ENCODE measurements around the gene FIGNL2.

The FIGNL2 gene

DNA sequence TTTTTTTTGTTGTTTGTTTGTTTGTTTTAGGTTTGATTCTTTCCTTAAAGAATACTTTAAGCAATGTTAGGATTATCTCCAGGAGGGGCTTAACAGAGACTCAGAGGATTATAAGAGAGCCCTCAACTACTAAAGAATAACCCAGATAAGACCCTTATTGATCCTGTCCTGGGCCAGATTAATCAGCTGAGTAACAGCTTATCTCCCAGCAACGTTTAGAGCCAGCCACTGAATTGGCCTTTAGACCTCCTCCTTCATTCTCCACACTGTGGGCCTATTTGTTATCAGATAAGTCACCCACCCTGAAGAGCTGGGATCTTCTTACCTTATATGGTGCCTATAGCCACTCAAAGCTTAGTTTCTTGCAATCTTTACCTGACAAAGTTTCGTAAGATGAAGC lies 71.1 kb downstream of the FIGNL2 start:
- Histone ChIP-seq H3K36me3 (ENCODE audit: control insufficient read depth in 2 of 2, insufficient read depth in 2 of 2, low read length in 2 of 2) (no peaks in the 10 kb centered on the region), H3K27me3 (ENCODE audit: control insufficient read depth in 2 of 2, insufficient read depth in 2 of 2, low read length in 2 of 2) (no peaks in the 10 kb centered on the region), H3K9me3 (ENCODE audit: control insufficient read depth in 2 of 2, low read length in 2 of 2) (no peaks in the 10 kb centered on the region), H3K4me3 (ENCODE audit: low read length in 2 of 2) (no peak overlapping the region), H3K4me1 (ENCODE audit: control insufficient read depth in 2 of 2, insufficient read depth in 2 of 2, low read length in 2 of 2) (no peaks in the 10 kb centered on the region), H3K9ac (ENCODE audit: low read depth in 1 of 2, low read length in 2 of 2) (no peak overlapping the region), H3K27ac (ENCODE audit: low read depth in 2 of 2, low read length in 2 of 2) (no peak overlapping the region)

DNA sequence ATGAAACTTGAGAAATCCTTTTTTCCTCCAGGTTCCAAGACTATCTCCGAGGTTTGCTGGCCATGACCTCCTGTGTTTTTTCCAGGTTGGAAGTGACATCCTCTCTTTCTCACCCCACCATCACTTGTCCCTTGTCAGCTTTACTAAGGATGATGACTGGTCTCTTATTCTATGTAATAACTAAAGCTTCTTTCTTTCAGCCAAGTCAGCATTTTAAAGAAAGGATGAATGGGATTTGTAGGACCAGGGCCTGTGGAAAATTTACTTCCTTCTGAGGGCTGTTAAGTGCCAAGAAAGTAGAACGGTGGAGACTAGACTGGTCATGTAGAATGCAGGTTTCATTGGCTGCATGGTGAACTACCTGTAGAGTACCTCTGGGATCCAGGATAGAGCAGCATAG lies 73.6 kb downstream of the FIGNL2 start:
- Histone ChIP-seq H3K27me3 (ENCODE audit: control insufficient read depth in 2 of 2, insufficient read depth in 2 of 2, low read length in 2 of 2) (no peaks in the 10 kb centered on the region), H3K4me3 (ENCODE audit: low read length in 2 of 2) (no peak overlapping the region), H3K36me3 (ENCODE audit: control insufficient read depth in 2 of 2, insufficient read depth in 2 of 2, low read length in 2 of 2) (no peaks in the 10 kb centered on the region), H3K9me3 (ENCODE audit: control insufficient read depth in 2 of 2, low read length in 2 of 2) (no peaks in the 10 kb centered on the region), H3K9ac (ENCODE audit: low read depth in 1 of 2, low read length in 2 of 2) (no peak overlapping the region), H3K4me1 (ENCODE audit: control insufficient read depth in 2 of 2, insufficient read depth in 2 of 2, low read length in 2 of 2) (no peaks in the 10 kb centered on the region), H3K27ac (ENCODE audit: low read depth in 2 of 2, low read length in 2 of 2) (no peak overlapping the region)

DNA sequence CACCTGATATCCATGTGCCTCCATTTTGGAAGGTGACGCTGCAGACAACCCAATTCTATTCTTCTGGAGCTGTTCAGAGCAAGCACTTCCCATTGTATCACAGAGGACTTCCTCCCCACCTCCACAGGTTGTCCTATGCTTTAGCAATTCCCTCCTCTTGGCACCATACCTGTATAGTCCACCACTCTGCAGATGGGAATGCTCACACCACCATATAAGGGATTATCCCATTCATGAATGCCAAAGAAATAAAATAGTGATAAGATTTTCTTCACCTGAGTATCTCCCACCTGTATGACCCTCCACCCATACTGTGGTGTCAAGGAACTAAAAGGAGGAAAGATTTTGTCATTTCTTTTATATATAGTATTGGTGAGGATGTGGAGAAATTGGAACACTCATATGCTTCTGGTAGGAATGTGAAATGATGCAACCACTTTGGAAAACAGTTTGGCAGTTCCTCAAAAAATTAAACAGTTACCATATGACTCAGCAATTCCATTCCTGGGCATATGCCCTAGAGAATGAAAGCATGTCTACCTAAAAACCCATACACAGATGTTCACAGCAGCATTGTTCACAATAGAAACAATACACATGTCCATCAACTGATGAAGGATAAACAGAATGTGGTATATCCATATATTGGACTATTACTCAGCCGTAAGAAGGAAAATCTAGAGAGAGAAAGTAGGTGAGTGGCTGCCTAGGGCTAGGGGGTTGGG lies 75.2 kb downstream of the FIGNL2 start:
- Histone ChIP-seq H3K9me3 (ENCODE audit: control insufficient read depth in 2 of 2, low read length in 2 of 2) (no peaks in the 10 kb centered on the region), H3K27ac (ENCODE audit: low read depth in 2 of 2, low read length in 2 of 2) (no peak overlapping the region), H3K9ac (ENCODE audit: low read depth in 1 of 2, low read length in 2 of 2) (no peak overlapping the region), H3K4me1 (ENCODE audit: control insufficient read depth in 2 of 2, insufficient read depth in 2 of 2, low read length in 2 of 2) (no peaks in the 10 kb centered on the region), H3K4me3 (ENCODE audit: low read length in 2 of 2) (no peak overlapping the region), H3K27me3 (ENCODE audit: control insufficient read depth in 2 of 2, insufficient read depth in 2 of 2, low read length in 2 of 2) (no peaks in the 10 kb centered on the region), H3K36me3 (ENCODE audit: control insufficient read depth in 2 of 2, insufficient read depth in 2 of 2, low read length in 2 of 2) (peaks cover 0 to 2% of the 10 kb centered on the region in 2 donors)

DNA sequence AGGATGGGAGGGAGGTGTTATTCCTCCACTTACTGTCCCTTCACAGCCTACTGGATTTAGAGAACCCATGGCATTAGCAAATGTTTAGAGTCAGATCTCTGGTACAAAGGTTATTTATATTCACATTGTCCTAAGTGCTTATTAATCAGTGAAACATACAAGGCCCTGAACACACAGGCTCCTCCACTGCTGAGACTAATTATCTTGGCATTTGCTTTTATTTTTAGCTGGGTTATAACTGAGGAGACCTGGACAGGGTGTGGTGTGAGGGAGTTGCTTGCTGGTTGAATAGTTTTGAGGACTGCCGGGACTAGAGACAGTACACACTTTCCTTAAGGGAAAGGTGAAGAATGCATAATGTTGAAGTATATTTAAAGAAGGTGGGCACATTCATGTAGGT lies 77.5 kb downstream of the FIGNL2 start:
- Histone ChIP-seq H3K27me3 (ENCODE audit: control insufficient read depth in 2 of 2, insufficient read depth in 2 of 2, low read length in 2 of 2) (no peaks in the 10 kb centered on the region), H3K36me3 (ENCODE audit: control insufficient read depth in 2 of 2, insufficient read depth in 2 of 2, low read length in 2 of 2) (peaks cover 0 to 2% of the 10 kb centered on the region in 2 donors), H3K9me3 (ENCODE audit: control insufficient read depth in 2 of 2, low read length in 2 of 2) (no peaks in the 10 kb centered on the region), H3K4me1 (ENCODE audit: control insufficient read depth in 2 of 2, insufficient read depth in 2 of 2, low read length in 2 of 2) (no peaks in the 10 kb centered on the region), H3K9ac (ENCODE audit: low read depth in 1 of 2, low read length in 2 of 2) (no peak overlapping the region), H3K4me3 (ENCODE audit: low read length in 2 of 2) (no peak overlapping the region), H3K27ac (ENCODE audit: low read depth in 2 of 2, low read length in 2 of 2) (no peak overlapping the region)

Data from mucosa of rectum (tissue), 2 donors.